A549 treated with CORT108297 at 1 μM for 4 hours (cell line): ENCODE data around the gene UROD. TPM values are rescaled to one million over a fixed set of nuclear protein-coding genes. Genes with fewer than 3 reads are reported as not detected.

Experiments
- total RNA-seq: library from RNA; stranded (reverse); fragments of 200-300 nt; extraction: Qiagen RNA extraction; gene quantifications from 5 replicates; pipeline ENCODE4 v1.2.3, GENCODE V29; 2022

Gene UROD
- 46.2 to 49.9 TPM (median 48.4 TPM) in 5 replicates for total RNA-seq

DNA sequence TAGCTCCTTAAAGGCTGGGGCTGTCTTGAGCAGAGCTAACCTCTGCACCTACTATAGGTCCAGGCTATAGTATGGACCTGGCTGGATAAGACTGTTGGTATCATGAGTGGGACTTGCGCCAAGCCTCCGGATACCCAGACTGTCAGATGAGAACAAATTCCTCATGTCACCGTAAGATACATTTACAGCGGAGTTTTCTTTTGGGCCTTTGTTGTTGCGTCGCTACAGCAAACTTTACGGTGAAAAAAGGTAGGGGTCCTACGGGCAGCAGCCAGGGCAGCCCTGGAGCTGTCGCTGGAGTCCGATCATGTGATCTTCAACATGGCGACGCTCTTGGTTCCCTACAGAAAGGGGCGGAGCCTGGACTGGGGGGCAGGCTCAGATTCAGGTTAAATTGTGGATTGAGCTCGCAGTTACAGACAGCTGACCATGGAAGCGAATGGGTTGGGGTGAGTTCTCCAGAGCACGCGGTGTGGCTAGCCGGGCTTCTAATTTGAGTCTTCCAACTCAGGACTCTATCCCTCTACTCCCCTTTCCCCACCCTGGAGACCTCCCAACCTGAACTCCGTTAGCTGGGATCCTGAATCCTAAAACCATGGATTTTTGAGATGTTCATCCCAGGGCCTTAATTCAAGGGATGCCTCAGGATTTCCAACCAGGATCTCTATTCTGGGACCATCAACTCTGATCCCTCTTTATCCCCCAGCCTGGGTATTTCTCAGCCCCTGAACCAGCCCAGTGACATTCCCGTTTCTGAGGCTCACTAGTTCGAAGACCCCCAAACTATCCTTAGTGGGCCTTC lies at the start of gene UROD:
Gene UROD (plus strand): TSS at position 418 of the 802 bp plus-strand sequence. CDS start 12 bp downstream, at position 430.

DNA sequence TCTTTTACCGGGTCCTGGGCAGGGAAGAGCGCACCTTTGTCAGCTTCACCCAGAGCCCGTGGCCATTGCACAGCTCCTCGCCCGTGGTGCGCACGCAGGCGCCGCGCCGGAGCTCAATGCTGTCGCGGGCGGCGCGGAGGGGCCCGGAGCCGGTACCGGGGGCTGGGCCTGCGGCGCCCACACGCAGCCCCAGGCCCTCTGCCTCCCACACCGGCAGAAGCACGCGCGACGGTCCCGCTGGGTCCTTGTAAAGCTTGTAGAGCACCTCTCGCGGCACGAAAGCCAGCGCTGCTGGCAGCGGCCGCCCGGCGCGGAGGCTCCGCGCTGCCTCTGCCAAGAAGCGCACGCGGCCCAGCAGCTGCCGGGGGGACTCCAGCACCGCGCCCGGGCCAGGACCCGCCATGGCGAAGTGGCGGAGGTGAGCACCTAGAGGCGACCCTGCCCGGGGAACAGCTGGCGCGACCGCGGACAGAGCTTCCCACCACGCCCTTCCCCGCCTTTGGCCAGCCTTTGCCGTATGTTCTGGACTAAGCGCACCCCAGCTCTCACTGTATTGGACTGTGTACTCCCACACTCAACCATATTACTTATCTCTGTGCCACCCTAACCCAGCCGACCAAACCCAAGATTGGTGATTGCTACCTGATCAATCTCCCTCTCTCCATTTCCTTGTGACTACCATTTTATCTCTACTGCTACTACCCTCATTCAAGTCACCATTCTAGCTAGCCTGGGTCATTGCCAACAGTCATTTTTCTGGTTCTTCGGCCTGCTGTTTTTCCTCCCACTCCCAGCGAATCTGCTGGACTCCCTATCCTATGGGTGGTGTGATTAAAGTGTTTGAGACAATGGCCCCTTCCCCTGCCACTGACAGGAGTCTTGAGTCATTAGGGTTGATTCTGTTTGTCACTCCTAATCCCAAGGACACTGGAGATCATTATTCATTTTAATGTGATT lies 921 bp upstream of the UROD start, which contains the start of gene HECTD3:
Gene HECTD3 (minus strand): TSS at position 470 of the 957 bp plus-strand sequence. CDS start 67 bp downstream, at position 403.

Other genes starting within 250 kb of the UROD start
- gene RPS8, start 236.7 kb upstream of the UROD start, total RNA-seq = 1,548 to 1,728 TPM (median 1,695 TPM) in 5 replicates
- 0.20 to 0.62 TPM (median 0.33 TPM) in 5 replicates for gene BEST4, start 224.1 kb upstream of the UROD start, total RNA-seq
- gene PLK3, start 211.9 kb upstream of the UROD start, total RNA-seq = 12.5 to 20.4 TPM (median 17.9 TPM) in 5 replicates
- gene DYNLT4, start 204.9 kb upstream of the UROD start, total RNA-seq = 0.32 to 0.80 TPM (median 0.53 TPM) in 4 of 5 replicates, not detected in the other
- gene BTBD19, start 203.7 kb upstream of the UROD start, total RNA-seq = 2.1 to 3.5 TPM (median 2.9 TPM) in 5 replicates
- gene PTCH2, start 169.0 kb upstream of the UROD start, total RNA-seq = 0.14 to 0.35 TPM (median 0.29 TPM) in 5 replicates
- gene EIF2B3, start 25.7 kb upstream of the UROD start, total RNA-seq = 17.2 to 22.4 TPM (median 17.9 TPM) in 5 replicates
- gene HECTD3, start 930 bp upstream of the UROD start, total RNA-seq = 15.3 to 20.5 TPM (median 20.0 TPM) in 5 replicates
- 0.38 to 0.57 TPM (median 0.49 TPM) in 5 replicates for gene ZSWIM5, start 194.4 kb downstream of the UROD start, total RNA-seq